ENCODE results near the gene POLA1. TPM values are rescaled to one million over a fixed set of nuclear protein-coding genes. Genes with fewer than 3 reads are reported as not detected.

POLA1 gene
- total and polyA plus RNA-seq, 2 donors from 2014 or later, result 2.2 to 9.7 TPM

DNA sequence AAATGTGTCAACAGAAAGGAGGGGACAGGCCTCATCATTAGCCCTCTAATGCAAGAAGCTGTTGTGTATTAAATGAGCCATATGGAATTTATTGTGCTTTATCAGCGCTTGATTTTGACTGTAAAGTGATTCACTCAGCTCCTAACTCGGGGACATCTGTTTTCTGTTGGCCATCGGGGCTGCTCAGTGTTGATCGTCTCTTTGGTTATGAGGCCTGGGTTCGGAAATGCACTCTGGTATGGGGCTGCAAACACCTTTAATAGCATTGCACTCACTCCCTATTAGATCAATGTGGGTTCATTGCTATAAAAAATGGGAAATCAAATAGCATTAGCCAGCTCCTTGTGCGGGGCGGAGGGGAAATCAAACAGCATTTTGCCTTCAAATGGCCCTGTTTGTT is 315.7 kb downstream of the POLA1 start:
- Histone ChIP-seq H3K9me3 (ENCODE audit: control insufficient read depth in 2 of 3, insufficient read depth in 1 of 3, low read length in 3 of 3) (no peaks in the 10 kb centered on the region), H3K4me3 (ENCODE audit: low read length in 3 of 3) (no peak overlapping the region), H3K4me1 (ENCODE audit: control insufficient read depth in 2 of 3, insufficient read depth in 2 of 3, low read depth in 1 of 3, low read length in 3 of 3) (no peaks in the 10 kb centered on the region), H3K9ac (ENCODE audit: low read length in 3 of 3) (no peak overlapping the region), H3K27ac (ENCODE audit: low read depth in 2 of 2, low read length in 2 of 2) (no peak overlapping the region), H3K27me3 (ENCODE audit: control insufficient read depth, insufficient read depth, low read length) (peaks cover 55% of the 10 kb centered on the region), H3K36me3 (ENCODE audit: control insufficient read depth in 2 of 3, insufficient read depth in 3 of 3, low read length in 3 of 3) (no peaks in the 10 kb centered on the region)
- intact Hi-C loops (cut with DNase I), result no loop called here
- TF ChIP-seq, protein P1, sequence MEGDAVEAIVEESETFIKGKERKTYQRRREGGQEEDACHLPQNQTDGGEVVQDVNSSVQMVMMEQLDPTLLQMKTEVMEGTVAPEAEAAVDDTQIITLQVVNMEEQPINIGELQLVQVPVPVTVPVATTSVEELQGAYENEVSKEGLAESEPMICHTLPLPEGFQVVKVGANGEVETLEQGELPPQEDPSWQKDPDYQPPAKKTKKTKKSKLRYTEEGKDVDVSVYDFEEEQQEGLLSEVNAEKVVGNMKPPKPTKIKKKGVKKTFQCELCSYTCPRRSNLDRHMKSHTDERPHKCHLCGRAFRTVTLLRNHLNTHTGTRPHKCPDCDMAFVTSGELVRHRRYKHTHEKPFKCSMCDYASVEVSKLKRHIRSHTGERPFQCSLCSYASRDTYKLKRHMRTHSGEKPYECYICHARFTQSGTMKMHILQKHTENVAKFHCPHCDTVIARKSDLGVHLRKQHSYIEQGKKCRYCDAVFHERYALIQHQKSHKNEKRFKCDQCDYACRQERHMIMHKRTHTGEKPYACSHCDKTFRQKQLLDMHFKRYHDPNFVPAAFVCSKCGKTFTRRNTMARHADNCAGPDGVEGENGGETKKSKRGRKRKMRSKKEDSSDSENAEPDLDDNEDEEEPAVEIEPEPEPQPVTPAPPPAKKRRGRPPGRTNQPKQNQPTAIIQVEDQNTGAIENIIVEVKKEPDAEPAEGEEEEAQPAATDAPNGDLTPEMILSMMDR (IDR thresholded peaks at IDR 0.05; ENCODE audit: borderline replicate concordance, extremely low read depth, insufficient read depth), result no peak
- DNase-seq, result no peak
- no peak for FAIRE-seq

DNA sequence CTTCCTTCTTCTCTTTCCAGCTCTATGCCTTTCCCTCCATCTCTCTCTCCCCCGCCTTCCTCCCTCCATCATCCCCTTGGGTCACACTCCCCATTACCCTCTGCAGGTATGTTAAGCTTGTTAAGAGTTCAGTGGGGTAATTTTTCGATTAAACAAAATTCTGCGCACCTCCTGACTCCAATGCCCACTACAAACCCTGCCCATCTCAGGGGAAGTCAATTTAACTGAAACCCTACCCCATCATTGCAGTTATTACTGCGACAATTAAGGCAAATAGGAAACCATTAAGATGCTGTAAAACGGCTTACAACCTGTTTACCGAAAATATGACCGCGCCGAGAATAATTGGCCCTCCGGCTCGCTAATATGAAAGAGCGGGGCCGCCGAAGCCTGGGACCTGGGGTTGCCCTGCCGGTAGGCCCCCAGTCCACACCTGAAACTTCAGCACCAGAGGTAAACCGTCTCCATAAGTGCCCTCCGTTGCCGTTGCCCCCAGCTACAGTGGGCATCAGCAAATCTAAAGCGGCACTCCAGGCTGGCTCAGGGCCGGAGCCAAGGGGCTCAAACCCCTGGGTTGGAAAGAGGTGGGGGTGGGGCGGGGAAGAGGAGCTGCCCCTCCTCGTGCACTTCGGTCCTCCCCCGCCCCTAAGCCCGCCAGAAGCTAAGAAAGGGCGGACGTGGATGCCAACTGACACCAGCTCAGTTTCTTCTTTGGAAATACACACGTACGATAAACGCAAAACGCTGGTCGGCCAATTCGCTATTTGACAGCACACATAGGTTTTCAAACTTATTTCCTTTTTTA is 317.3 kb downstream of the POLA1 start:
- Histone ChIP-seq H3K4me1 (ENCODE audit: control insufficient read depth in 2 of 3, insufficient read depth in 2 of 3, low read depth in 1 of 3, low read length in 3 of 3) (no peaks in the 10 kb centered on the region), H3K27me3 (ENCODE audit: control insufficient read depth, insufficient read depth, low read length) (peaks cover 59% of the 10 kb centered on the region), H3K9me3 (ENCODE audit: control insufficient read depth in 2 of 3, insufficient read depth in 1 of 3, low read length in 3 of 3) (no peaks in the 10 kb centered on the region), H3K27ac (ENCODE audit: low read depth in 2 of 2, low read length in 2 of 2) (no peak overlapping the region), H3K9ac (ENCODE audit: low read length in 3 of 3) (no peak overlapping the region), H3K36me3 (ENCODE audit: control insufficient read depth in 2 of 3, insufficient read depth in 3 of 3, low read length in 3 of 3) (no peaks in the 10 kb centered on the region), H3K4me3 (ENCODE audit: low read length in 3 of 3) (no peak overlapping the region)
- TF ChIP-seq, protein P1 (IDR thresholded peaks at IDR 0.05; ENCODE audit: borderline replicate concordance, extremely low read depth, insufficient read depth), result no peak
- FAIRE-seq, result no peak
- no peak for DNase-seq
- intact Hi-C loops (cut with DNase I), result no loop called here

DNA sequence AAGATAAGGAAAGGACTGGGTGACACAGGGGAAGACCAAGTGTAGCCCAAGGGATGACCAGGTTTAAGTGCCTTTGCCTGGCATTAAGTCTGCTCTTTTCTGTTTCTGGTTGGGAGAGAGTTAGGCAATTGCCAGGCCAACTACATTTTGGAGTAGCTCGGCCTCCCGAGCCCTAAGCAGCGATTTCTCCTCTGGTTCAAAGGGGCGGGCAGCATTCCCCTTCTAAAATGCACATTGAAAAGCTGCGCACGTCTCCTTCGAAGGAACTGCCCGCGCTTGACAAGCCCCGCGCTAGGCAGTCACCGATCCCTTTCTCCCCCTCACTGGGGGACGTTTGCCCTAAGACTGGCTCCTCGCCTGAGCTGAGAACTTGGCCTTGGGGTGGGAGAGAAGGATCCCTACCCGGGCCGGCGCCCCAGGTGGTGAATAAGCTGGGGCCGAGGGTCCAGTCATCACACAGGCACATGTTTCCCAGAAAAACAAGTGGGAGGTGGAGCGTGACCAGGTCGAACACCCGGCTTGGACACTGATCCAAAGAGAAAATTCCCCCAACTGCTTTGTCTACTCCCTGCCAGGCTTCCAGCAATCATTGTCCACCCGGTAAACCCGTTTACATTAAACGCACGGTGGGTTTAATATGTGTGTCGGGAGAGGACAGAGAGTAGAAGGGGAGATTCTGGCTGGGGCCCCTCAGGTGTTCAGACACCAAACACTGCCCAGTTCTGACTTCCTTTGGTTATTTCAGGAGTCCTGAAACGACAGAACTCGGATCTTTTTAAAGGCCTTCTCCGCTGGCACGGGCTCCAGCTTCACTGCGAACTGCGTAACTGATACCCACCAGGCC is 318.1 kb downstream of the POLA1 start:
- Histone ChIP-seq H3K9ac (ENCODE audit: low read length in 3 of 3) (no peak overlapping the region), H3K27ac (ENCODE audit: low read depth in 2 of 2, low read length in 2 of 2) (no peak overlapping the region), H3K4me1 (ENCODE audit: control insufficient read depth in 2 of 3, insufficient read depth in 2 of 3, low read depth in 1 of 3, low read length in 3 of 3) (no peaks in the 10 kb centered on the region), H3K36me3 (ENCODE audit: control insufficient read depth in 2 of 3, insufficient read depth in 3 of 3, low read length in 3 of 3) (no peaks in the 10 kb centered on the region), H3K27me3 (ENCODE audit: control insufficient read depth, insufficient read depth, low read length) (peaks cover 58% of the 10 kb centered on the region), H3K9me3 (ENCODE audit: control insufficient read depth in 2 of 3, insufficient read depth in 1 of 3, low read length in 3 of 3) (no peaks in the 10 kb centered on the region), H3K4me3 (ENCODE audit: low read length in 3 of 3) (no peak overlapping the region)
- TF ChIP-seq, protein P1 (IDR thresholded peaks at IDR 0.05; ENCODE audit: borderline replicate concordance, extremely low read depth, insufficient read depth), result no peak
- no peak for FAIRE-seq
- no peak for DNase-seq
- intact Hi-C loops (cut with DNase I), result no loop called here

Measured in kidney (tissue), 14 donors.